Urinary bladder (tissue), 4 donors: ENCODE data around the gene CACNB2. TPM values are rescaled to one million over a fixed set of nuclear protein-coding genes. Genes with fewer than 3 reads are reported as not detected.
"Not testable (repeated sequence)": the region's sequence is repeated elsewhere in the genome, so short reads cannot be mapped to it uniquely, and the experiment has no call there.

Source experiments
- DNase-seq: peaks from one replicate; pipeline ENCODE4 v3.0.0-alpha.2; 2015; ENCODE audit errors: extremely low spot score
- H3K27ac ChIP-seq: one replicate; pipeline ENCODE4 v1.5.1; 2013; ENCODE audit warnings: low read depth, mild to moderate bottlenecking, moderate library complexity
- H3K36me3 ChIP-seq: one replicate; pipeline ENCODE4 v1.6.1; 2013; ENCODE audit warnings: mild to moderate bottlenecking, moderate library complexity; ENCODE audit not compliant: insufficient read depth
- H3K4me1 ChIP-seq: one replicate; pipeline ENCODE4 v1.6.1; 2013; ENCODE audit warnings: mild to moderate bottlenecking, moderate library complexity; ENCODE audit not compliant: insufficient read depth
- H3K4me3 ChIP-seq: one replicate; pipeline ENCODE4 v1.5.1; 2013; ENCODE audit warnings: low read depth, low read length
- WGBS: extraction: QIAGEN DNeasy Blood & Tissue Kit; methylation state at CpG from one replicate; pipeline ENCODE4 v1.1.7; 2013; 5-methylcytosine and 5-hydroxymethylcytosine counted together
- polyA plus RNA-seq: library from polyadenylated mRNA; stranded (reverse); fragments of 200-250 nt; gene quantifications from one replicate; pipeline ENCODE4 v1.2.3, GENCODE V29; 2013
- total RNA-seq: library from RNA; depleted of rRNA; stranded (reverse); fragments of >200 nt; gene quantifications from one replicate; pipeline ENCODE4 v1.2.3, GENCODE V29; 2014
- donor health status: healthy with polysubstance abuse.
- donor health status: healthy.

The CACNB2 gene
- total and polyA plus RNA-seq, 2 donors = 16.7 to 40.4 TPM

GRCh38 chr10:18414061-18414460 is 273.8 kb downstream of the CACNB2 start:
- 50% methylated on average over 2 of the region's 2 CpGs for WGBS
- no peaks in the 10 kb centered on the region for H3K4me1 ChIP-seq
- H3K36me3 ChIP-seq = no peaks in the 10 kb centered on the region
- H3K27ac ChIP-seq = no peak overlapping the region
- no peak overlapping the region for H3K4me3 ChIP-seq
- no peak for DNase-seq

DNA sequence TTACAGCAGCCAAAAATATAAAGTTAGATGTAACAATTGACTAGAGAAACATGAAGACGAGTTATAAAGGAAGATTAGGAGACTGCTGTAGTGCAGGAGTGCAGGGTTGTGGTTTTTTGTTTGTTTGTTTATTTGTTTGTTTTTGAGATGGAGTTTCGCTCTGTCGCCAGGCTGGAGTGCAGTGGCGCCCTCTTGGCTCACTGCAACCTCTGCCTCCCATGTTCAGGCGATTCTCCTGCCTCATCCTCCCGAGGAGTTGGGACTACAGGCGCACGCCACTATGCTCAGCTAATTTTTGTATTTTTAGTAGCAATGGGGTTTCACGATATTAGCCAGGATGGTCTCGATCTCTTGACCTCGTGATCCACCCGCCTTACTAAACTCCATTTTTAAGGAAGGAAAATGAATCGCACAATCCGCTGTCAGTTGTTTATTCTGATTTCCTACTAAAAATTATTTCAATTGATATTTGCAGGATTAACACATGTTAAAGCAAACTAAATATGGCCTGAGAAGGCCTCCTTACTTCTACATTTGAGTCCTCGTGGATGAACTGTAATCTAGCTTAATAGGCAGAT is 277.8 kb downstream of the CACNB2 start:
- WGBS = 87% methylated on average over 15 of the region's 15 CpGs
- Histone ChIP-seq H3K4me3 (no peak overlapping the region), H3K27ac (no peak overlapping the region), H3K36me3 (no peaks in the 10 kb centered on the region), H3K4me1 (no peaks in the 10 kb centered on the region)
- no peak for DNase-seq

DNA sequence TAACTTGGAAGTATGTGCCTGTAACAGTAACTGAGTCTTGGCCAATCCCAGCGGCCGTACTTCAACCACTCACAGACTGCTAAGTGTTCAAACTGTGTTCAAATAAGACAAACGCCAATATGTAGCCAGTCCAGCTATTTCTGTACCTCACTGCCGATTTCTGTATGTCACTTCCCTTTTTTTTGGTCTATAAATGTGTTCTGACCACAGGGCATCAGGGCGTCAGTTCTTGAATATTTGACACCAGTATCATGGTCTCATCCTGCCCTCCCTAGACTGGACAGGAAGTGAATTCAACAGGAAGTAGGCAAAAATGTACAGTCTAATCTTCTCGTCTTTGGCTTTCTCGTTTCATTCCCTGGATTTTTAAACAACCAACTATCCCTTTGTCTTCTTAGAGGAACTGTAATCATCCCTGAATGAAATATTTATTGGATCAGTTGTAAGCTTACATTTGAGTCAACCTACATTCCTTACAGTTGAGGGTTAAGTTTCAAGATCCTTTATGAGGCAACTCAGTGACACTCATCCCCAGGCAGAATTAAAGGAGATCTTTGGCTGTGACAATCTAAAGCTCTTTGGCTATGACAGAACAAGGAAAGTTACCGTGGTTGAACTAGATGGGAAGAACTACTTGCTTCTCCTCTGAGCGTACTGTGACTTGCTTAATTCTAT is 278.5 kb downstream of the CACNB2 start:
- WGBS = 64% methylated on average over 9 of the region's 9 CpGs
- Histone ChIP-seq H3K27ac (no peak overlapping the region), H3K4me1 (no peaks in the 10 kb centered on the region), H3K36me3 (no peaks in the 10 kb centered on the region), H3K4me3 (no peak overlapping the region)
- DNase-seq = no peak

DNA sequence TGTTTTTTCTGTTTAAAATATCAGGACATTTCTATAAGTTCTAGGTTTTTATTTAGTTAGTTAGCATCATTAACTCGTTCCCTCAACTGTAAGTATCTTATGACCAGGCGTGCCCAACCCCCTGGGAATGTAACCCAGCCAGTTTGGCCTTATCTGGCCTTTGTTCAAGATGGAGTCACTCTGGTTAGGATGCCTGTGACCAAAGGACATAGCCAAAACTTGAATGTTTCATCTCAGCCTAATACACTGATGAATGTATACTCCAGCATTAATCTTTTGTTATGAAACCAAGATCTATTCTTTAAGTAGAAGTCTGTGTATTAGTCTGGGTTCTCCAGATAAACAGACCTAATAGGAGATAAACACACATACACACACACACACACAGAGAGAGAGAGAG is 279.7 kb downstream of the CACNB2 start:
- Histone ChIP-seq H3K27ac (no peak overlapping the region), H3K4me3 (no peak overlapping the region), H3K36me3 (no peaks in the 10 kb centered on the region), H3K4me1 (no peaks in the 10 kb centered on the region)
- WGBS = 86% methylated on average over 2 of the region's 2 CpGs
- DNase-seq = no peak

GRCh38 chr10:18421726-18422293 is 281.6 kb downstream of the CACNB2 start:
- Histone ChIP-seq H3K4me1 (no peaks in the 10 kb centered on the region), H3K4me3 (no peak overlapping the region), H3K36me3 (no peaks in the 10 kb centered on the region), H3K27ac (no peak overlapping the region)
- no peak for DNase-seq
- 36% methylated on average over 7 of the region's 7 CpGs for WGBS

GRCh38 chr10:18423058-18423637 is 282.9 kb downstream of the CACNB2 start:
- no peaks in the 10 kb centered on the region for H3K36me3 ChIP-seq
- DNase-seq = no peak
- no peak overlapping the region for H3K4me3 ChIP-seq
- no peak overlapping the region for H3K27ac ChIP-seq
- 58% methylated on average over 4 of the region's 4 CpGs for WGBS
- H3K4me1 ChIP-seq = no peaks in the 10 kb centered on the region

DNA sequence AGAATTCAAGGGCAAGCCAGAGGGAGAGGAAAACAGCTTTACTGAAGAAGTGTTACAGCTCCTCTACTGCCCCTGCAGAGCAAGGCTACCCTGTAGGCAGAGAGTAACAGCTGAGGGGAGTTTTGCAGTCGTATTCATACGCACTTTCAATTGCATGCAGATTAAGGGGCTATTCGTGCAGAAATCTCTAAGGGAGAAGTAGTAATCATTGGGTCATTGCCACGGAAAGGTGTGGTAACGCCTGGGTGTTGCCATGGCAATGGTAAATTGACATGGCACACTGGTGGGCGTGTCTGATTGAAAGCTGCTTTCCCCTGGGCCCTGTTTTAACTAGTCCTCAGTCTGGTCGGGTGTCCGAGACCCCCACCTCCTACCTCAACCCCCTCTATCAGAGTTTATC is 284.0 kb downstream of the CACNB2 start:
- no peak for DNase-seq
- Histone ChIP-seq H3K27ac (no peak overlapping the region), H3K4me3 (no peak overlapping the region), H3K4me1 (no peaks in the 10 kb centered on the region), H3K36me3 (no peaks in the 10 kb centered on the region)
- 56% methylated on average over 8 of the region's 8 CpGs for WGBS

- H3K4me1 ChIP-seq = no peaks in the 10 kb centered on the region
- H3K36me3 ChIP-seq = no peaks in the 10 kb centered on the region
- H3K27ac ChIP-seq = no peak overlapping the region
- H3K4me3 ChIP-seq = no peak overlapping the region
- no peak for DNase-seq
- 81% methylated on average over 3 of the region's 3 CpGs for WGBS
Observed at GRCh38 chr10:18429335-18429734, 289.1 kb downstream of the CACNB2 start.

- WGBS = 79% methylated on average over 1 of the region's 1 CpG
- no peaks in the 10 kb centered on the region for H3K36me3 ChIP-seq
- no peak for DNase-seq
- H3K4me3 ChIP-seq = no peak overlapping the region
- H3K27ac ChIP-seq = no peak overlapping the region
- H3K4me1 ChIP-seq = no peaks in the 10 kb centered on the region
Observed at GRCh38 chr10:18436902-18437301, 296.7 kb downstream of the CACNB2 start.

- WGBS = 69% methylated on average over 5 of the region's 5 CpGs
Observed at GRCh38 chr10:18437486-18437885, 297.3 kb downstream of the CACNB2 start.

GRCh38 chr10:18438361-18439126 is 298.3 kb downstream of the CACNB2 start:
- Histone ChIP-seq H3K27ac (no peak overlapping the region), H3K4me3 (no peak overlapping the region), H3K36me3 (no peaks in the 10 kb centered on the region), H3K4me1 (no peaks in the 10 kb centered on the region)
- DNase-seq = no peak
- WGBS = 89% methylated on average over 17 of the region's 17 CpGs

More at GRCh38 chr10:18437486-18437885, 297.3 kb downstream of the CACNB2 start:
- no peak for DNase-seq
- Histone ChIP-seq H3K4me3 (no peak overlapping the region), H3K27ac (no peak overlapping the region), H3K4me1 (no peaks in the 10 kb centered on the region), H3K36me3 (no peaks in the 10 kb centered on the region)

- no peaks in the 10 kb centered on the region for H3K36me3 ChIP-seq
- 52% methylated on average over 4 of the region's 4 CpGs for WGBS
- DNase-seq = no peak
- no peaks in the 10 kb centered on the region for H3K4me1 ChIP-seq
- H3K4me3 ChIP-seq = no peak overlapping the region
- no peak overlapping the region for H3K27ac ChIP-seq
Observed at GRCh38 chr10:18439601-18440000, 299.4 kb downstream of the CACNB2 start.

DNA sequence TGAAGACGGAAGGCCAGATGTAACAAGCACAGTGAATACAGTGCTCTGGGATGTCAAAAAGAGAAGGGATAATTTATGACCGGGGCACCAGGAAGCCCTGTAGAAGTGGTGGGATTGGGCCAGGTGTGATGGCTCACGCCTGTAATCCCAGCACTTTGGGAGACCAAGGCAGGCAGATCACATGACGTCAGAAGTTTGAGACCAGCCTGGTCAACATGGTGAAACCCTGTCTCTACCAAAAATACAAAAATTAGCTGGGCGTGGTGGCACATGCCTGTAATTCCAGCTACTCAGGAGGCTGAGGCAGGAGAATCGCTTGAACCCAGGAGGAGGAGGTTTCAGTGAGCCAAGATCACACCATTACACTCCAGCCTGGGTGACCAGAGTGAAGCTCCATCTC is 305.4 kb downstream of the CACNB2 start:
- H3K4me1 ChIP-seq, H3K36me3 ChIP-seq, DNase-seq, H3K27ac ChIP-seq, H3K4me3 ChIP-seq: not testable (repeated sequence)
- 90% methylated on average over 6 of the region's 6 CpGs for WGBS
